Measurements from ENCODE around the gene HPS6. TPM values are rescaled to one million over a fixed set of nuclear protein-coding genes. Genes with fewer than 3 reads are reported as not detected.

HPS6 gene
- total and polyA plus RNA-seq, 9 of the 15 experiments (the other 6 are each of a cell fraction or from before 2014, with no cell fraction given): 0.45 to 14.0 (median 4.5) TPM

GRCh38 chr10:102064868-102065560 lies at the start of gene HPS6 (continued):
- TF ChIP-seq KLF13 (tag; IDR thresholded peaks at IDR 0.05; ENCODE audit: borderline replicate concordance, low read depth) (no peak), SP1 (CRISPR knock-in tag; IDR thresholded peaks at IDR 0.05) (peak; percentile 62), CHCHD3 (CRISPR knock-in tag; IDR thresholded peaks at IDR 0.05) (no peak), ZBTB11 (CRISPR knock-in tag; IDR thresholded peaks at IDR 0.05) (no peak), CCNT2 (IDR thresholded peaks at IDR 0.05; ENCODE audit: borderline replicate concordance, extremely low read depth, insufficient read length, low read depth, low read length) (peak; percentile 72), HMG20B (CRISPR knock-in tag; IDR thresholded peaks at IDR 0.05) (no peak), HNRNPL (IDR thresholded peaks at IDR 0.05; ENCODE audit: low read depth, low read length) (peak; percentile 81; the same call in 1 of the 2 replicates), THRAP3 (IDR thresholded peaks at IDR 0.05; ENCODE audit: borderline replicate concordance) (no peak), RB1 (IDR thresholded peaks at IDR 0.05; ENCODE audit: low read depth) (no peak), HNRNPH1 (optimal IDR thresholded peaks at IDR 0.05; ENCODE audit: low read depth, low read length) (no peak), ZNF12 (CRISPR knock-in tag; IDR thresholded peaks at IDR 0.05) (no peak), NFRKB (IDR thresholded peaks at IDR 0.05; ENCODE audit: low read depth) (no peak)
- TF ChIP-seq, protein P1, sequence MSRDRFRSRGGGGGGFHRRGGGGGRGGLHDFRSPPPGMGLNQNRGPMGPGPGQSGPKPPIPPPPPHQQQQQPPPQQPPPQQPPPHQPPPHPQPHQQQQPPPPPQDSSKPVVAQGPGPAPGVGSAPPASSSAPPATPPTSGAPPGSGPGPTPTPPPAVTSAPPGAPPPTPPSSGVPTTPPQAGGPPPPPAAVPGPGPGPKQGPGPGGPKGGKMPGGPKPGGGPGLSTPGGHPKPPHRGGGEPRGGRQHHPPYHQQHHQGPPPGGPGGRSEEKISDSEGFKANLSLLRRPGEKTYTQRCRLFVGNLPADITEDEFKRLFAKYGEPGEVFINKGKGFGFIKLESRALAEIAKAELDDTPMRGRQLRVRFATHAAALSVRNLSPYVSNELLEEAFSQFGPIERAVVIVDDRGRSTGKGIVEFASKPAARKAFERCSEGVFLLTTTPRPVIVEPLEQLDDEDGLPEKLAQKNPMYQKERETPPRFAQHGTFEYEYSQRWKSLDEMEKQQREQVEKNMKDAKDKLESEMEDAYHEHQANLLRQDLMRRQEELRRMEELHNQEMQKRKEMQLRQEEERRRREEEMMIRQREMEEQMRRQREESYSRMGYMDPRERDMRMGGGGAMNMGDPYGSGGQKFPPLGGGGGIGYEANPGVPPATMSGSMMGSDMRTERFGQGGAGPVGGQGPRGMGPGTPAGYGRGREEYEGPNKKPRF (IDR thresholded peaks at IDR 0.05; ENCODE audit: low read depth, low read length): no peak
- TF ChIP-seq, protein P2, sequence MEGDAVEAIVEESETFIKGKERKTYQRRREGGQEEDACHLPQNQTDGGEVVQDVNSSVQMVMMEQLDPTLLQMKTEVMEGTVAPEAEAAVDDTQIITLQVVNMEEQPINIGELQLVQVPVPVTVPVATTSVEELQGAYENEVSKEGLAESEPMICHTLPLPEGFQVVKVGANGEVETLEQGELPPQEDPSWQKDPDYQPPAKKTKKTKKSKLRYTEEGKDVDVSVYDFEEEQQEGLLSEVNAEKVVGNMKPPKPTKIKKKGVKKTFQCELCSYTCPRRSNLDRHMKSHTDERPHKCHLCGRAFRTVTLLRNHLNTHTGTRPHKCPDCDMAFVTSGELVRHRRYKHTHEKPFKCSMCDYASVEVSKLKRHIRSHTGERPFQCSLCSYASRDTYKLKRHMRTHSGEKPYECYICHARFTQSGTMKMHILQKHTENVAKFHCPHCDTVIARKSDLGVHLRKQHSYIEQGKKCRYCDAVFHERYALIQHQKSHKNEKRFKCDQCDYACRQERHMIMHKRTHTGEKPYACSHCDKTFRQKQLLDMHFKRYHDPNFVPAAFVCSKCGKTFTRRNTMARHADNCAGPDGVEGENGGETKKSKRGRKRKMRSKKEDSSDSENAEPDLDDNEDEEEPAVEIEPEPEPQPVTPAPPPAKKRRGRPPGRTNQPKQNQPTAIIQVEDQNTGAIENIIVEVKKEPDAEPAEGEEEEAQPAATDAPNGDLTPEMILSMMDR (IDR thresholded peaks at IDR 0.05 in 2 of 3, conservative IDR thresholded peaks at IDR 0.05 in 1 of 3; ENCODE audit: insufficient read depth in 2 of 3, low read depth in 1 of 3, low read length in 3 of 3): 0 out of 6 replicates have a peak, but pooled peaks of 1 of the 3 experiments have one; percentile 1
- TF ChIP-seq, protein P3, sequence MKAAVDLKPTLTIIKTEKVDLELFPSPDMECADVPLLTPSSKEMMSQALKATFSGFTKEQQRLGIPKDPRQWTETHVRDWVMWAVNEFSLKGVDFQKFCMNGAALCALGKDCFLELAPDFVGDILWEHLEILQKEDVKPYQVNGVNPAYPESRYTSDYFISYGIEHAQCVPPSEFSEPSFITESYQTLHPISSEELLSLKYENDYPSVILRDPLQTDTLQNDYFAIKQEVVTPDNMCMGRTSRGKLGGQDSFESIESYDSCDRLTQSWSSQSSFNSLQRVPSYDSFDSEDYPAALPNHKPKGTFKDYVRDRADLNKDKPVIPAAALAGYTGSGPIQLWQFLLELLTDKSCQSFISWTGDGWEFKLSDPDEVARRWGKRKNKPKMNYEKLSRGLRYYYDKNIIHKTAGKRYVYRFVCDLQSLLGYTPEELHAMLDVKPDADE (conservative IDR thresholded peaks at IDR 0.05; ENCODE audit: control insufficient read depth, low read depth, low read length): no peak; the same call in 1 of the 2 replicates

Data from K562 (cell line).